ENCODE measurements around the gene UGT1A1.

Gene UGT1A1

GRCh38 chr2:233817361-233817911 is 57.4 kb downstream of the UGT1A1 start:
- DNase-seq (ENCODE audit: low spot score) = peak; percentile 52

GRCh38 chr2:233817995-233818638 is 58.0 kb downstream of the UGT1A1 start:
- no peak for DNase-seq (ENCODE audit: low spot score)

- no peak for DNase-seq (ENCODE audit: low spot score)
These were observed 58.9 kb downstream of the UGT1A1 start for GRCh38 chr2:233818639-233819621.

GRCh38 chr2:233819884-233820773 is 60.1 kb downstream of the UGT1A1 start:
- peak; percentile 72 for DNase-seq (ENCODE audit: low spot score)

GRCh38 chr2:233820774-233821105 is 60.7 kb downstream of the UGT1A1 start:
- no peak for DNase-seq (ENCODE audit: low spot score)

GRCh38 chr2:233821196-233821595 is 61.1 kb downstream of the UGT1A1 start:
- DNase-seq (ENCODE audit: low spot score) = no peak

- no peak for DNase-seq (ENCODE audit: low spot score)
These were observed 61.6 kb downstream of the UGT1A1 start for GRCh38 chr2:233821709-233822100.

- no peak for DNase-seq (ENCODE audit: low spot score)
These were observed 62.2 kb downstream of the UGT1A1 start for GRCh38 chr2:233822101-233822771.

All from AG20443 (cell line).